ENCODE data around the gene CLEC9A. TPM values are rescaled to one million over a fixed set of nuclear protein-coding genes. Genes with fewer than 3 reads are reported as not detected.

CLEC9A gene
- polyA plus RNA-seq, 1 donor, result 0.76 TPM

DNA sequence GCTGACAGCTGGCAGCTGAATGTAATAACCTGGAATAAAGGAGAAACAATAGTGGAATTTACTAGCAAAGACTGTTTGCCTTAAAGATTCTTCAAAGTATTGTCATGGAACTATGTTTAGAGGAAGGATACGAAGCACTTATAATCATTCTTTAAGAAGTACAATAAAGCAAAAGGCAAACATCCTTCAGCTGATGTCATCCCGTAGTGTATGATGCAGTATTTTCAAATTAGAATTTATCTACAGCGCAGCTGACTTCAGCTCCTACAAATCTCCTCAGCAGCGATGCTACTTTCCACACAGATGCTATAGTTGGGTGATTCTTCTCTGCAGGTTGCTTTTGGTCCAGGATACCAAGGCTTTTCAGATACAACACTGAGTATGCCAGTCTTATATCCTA, 36.8 kb downstream of the CLEC9A start:
- DNase-seq, result no peak

DNA sequence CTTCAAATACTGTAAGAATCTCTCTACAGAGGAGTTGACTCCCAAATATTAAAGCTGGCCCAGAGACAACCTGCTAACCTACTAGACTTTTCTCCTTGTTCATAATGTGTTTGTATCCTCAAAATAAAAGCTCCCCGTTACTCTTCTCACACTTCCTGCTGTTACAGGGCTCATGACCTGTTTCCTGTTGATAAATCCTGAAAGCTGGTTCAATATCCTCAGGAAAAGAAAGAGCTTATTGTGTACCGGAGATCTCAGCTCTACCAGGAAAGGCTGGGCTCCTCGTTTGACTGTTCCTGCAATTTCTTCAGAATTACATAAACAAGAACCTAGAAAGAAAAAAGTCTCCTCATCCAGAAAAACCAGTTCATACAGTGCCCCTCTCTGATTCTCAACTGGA, 37.5 kb downstream of the CLEC9A start:
- no peak for DNase-seq

DNA sequence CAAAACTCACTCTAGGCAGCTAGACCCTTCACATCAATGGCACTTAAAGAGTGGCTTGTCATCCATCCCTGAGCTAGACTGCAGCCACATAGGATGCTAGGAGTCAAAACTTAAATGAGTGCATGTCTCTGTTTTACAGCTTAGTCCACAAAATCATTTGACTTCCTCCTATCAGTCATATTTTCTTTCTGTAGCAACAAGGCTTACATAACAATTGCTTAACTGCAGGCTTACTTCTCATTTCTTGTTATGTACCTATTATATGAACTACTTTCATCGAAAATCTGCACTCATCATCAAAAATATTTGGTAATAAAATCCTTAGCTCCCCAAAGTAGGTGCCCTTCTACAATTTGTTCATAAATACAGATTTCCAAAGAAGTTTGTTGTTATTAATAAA, 38.2 kb downstream of the CLEC9A start:
- no peak for DNase-seq

DNA sequence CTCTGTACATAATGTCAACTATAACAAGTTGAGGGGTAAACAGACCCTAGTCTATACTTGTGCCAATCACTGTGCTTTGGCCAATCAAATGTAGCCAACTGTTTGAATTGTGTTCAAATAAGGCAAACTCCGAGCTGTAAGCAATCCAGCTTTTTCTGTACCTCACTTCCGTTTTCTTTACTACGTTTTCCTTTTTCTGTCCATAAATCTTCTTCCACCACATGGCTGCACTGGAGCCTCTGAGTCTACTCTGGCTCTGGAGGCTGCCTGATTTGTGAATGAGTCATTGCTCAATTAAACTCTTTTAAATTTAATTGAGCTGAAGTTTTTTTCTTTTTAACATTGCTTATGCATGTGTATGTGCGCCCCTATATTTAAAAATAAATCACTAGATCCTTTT, 38.6 kb downstream of the CLEC9A start:
- DNase-seq, result no peak

DNA sequence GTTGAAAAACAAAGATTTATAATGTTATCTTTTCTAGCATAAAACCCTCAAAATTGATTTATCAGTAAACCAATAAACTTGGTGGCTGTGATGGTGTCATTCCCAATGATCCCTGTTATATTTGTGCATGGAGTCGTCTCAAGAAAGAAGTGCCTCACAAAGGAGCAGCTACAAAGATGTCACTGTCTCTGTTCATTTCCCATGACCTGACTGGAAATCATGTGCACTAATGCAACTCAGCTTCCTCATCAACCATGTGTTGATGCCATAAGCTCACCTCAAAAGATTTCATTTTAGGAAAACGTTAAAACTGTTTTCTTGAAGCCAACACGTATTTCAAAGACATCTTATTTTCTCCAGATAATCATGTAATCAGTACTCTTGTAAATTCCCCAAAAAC, 39.5 kb downstream of the CLEC9A start:
- DNase-seq, result no peak

DNA sequence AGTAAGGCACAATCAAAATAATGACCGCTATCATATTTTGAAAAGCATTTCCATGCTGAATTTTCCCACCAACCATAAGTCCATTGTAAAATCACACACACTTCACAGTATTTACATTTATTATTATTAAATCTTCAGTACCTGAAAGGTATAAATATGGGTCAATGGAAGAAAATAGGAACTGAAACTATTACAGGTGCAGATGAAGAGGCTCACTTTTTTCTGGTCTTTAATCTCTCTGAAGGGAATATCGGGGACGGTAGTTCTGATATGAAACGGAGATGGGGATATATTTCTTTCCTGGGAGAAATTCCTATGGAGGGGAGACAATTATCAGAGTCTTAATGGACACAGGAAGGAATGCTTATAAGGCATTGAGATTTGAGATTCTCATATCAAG, 39.9 kb downstream of the CLEC9A start:
- DNase-seq, result no peak

DNA sequence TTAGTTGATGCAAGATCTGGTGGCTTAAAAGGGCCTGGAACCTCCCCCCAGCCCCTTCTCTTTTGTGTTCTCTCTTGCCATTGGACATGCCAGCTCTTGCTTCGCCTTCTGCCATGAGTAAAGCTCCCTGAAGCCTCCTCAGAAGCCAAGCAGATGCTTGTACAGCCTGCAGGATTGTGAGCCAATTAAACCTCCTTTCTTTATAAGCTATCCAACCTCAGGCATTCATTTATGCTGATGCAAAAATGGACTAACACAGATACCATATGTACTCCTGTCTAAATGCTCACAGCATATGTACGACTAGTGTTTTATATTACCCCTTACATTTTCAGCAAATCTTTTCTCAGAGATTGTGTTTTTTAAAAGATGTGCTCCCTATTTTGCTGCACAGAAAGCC, 41.6 kb downstream of the CLEC9A start:
- no peak for DNase-seq

DNA sequence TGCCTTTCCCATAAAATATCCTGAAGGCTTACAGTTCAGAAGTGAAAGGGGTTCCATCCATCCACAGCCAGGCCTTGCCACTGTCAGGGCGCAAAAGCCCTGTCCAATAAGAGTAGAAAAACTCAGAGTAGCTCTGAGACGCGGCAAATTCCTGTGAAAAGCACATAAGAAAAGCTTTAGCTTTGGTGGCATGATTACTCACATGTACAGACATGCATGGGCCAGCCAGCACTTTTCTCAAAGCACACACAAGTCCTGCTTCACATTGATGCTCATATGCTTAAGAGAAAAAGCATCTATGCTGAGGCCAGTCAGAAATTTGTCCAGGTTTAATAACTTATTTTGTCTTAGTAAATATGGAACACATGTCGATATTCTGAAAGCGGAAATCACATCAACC, 42.8 kb downstream of the CLEC9A start:
- DNase-seq, result no peak

DNA sequence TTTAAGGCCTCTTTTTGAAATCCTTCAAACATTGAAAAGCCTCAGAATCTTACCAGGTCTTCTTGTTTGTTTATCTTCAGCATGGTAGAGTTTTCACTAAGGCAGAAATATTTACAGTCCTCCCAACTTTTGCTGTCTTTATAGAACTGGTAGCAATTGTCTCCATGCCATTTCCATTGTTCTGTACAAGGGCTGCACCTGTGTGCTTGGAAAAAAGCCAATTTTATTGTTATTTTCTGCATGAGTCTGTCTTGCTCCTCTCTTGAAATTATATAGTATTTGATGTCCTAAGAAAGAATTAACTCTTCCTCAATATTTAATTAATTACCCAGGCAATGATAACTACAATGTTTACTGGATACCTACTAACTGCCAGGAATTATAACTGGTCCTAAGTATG, 45.0 kb downstream of the CLEC9A start:
- DNase-seq, result no peak

DNA sequence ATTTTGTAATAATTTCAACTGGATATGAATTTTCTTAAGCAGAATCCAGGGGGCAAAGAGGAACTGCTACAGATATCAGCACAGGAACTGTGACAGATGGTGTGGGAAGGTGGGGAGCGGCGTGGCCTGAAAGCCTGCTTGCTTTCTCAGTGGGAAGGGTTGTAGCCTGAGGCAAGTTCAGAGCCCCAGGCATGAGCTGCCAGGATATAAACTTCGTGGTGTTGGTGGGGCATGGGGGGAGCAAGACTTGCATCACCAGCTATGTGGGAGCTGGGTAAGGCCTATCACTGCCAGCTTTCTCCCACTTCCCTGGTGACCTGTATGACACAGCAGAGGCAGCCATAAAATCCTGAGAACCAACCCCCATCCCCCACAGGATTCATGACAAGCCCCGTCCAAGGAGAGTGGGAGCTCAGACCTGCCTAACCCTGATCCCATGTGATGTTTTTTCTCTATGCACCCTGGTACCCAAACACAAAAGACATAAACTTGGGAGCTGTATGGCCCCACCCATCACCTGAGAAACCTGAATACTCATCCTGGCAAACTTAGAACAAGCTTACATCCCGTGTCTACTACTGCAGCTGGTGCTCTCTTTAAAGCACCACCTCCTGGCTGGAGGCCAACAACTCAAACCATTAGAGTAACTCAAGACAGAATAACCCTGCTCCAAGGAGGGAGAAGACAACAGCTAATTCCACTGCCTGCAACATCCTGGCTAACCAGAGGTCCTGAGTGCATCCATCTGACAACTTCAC, 51.8 kb downstream of the CLEC9A start:
- DNase-seq, result no peak

DNA sequence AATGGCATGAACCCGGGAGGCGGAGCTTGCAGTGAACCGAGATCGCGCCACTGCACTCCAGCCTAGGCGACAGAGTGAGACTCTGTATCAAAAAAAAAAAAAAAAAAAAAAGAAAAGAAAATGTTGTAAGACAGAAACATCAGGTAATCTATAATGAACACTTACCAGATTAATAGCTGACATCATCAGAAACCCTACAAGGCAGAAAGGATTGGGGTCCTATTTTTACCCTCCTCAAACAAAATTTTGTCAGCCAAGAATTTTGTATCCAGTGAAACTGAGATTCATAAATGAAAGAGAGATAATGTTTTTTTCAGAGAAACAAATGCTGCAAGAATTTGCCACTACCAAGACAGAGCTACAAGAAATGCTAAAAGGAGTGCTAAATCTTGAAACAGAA, 54.3 kb downstream of the CLEC9A start:
- DNase-seq, result no peak

DNA sequence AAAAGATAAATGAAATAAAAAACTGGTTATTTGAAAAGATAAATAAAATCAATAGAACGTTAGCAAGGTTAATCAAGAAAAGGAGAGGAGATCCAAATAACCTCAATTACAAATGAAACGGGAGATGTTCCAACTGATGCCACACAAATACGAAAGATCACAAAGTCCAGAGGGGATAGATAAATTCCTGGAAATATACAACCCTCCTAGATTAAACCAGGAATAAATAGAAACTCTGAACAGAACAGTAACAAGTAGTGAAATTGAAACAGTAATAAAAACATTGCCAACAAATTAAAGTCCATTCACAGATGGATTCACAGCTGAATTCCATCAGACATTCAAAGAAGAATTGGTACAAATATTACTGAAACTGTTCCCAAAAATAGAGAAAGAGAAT, 55.9 kb downstream of the CLEC9A start:
- no peak for DNase-seq

DNA sequence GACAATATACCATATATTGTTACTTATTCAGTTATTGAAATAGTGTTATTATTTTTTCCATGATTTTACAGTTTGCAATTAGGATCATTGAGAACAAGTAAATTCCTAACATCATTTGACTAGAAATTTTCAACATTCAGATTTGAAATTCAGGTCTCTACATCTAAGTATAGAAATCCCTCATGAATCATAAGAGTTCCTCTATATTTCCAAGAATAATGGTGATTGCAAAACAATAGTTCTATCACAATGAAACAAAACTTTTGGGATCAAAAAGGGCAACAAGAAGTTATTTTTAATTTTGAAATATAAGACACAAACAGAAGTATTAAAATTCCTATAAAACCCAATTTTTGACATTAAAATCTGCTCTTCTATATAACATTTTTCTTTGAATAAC, 57.5 kb downstream of the CLEC9A start:
- DNase-seq, result no peak

DNA sequence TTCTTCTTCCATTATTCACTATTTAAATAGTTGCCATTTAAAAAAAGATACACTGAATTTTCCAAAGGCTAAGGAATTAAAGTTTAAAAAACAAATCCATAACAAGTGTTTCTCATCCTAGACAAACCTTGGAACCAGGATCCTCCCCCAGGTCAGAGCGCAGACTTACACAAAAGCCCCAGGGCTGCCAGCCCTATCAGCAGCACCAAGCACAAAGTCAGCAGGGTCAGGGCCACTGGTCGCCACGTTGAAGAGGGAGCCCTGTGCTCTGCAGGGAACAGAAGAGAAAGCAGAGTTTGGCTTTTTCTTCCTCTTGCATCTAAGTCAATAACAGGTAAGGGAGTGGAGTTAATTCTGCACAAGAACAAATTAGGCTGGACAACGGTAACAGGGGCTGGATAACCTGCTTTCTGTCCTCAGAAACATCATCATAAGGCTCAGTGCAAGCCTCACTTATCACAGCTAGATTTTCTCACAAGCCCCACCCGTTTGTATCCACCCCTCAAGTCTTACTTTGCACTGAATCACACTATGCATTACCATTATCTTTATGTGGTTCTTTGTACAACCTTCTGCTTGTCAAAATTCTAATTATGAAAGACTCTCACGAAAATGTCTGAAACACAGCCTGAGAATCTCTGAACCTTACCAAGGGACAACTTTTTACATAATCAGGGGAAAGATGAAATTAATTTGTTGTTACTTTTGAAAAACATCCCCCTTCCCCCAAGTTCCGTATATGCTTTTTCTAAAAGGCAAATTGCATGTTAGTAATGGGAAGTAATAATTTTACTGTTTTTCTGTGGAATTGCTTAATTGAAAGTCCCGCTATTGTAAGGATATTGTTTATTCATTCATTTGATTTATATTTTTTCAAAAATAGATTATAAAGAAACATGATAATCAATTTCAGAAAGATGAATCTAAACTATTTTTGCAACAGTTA, 58.7 kb downstream of the CLEC9A start:
- no peak for DNase-seq

DNA sequence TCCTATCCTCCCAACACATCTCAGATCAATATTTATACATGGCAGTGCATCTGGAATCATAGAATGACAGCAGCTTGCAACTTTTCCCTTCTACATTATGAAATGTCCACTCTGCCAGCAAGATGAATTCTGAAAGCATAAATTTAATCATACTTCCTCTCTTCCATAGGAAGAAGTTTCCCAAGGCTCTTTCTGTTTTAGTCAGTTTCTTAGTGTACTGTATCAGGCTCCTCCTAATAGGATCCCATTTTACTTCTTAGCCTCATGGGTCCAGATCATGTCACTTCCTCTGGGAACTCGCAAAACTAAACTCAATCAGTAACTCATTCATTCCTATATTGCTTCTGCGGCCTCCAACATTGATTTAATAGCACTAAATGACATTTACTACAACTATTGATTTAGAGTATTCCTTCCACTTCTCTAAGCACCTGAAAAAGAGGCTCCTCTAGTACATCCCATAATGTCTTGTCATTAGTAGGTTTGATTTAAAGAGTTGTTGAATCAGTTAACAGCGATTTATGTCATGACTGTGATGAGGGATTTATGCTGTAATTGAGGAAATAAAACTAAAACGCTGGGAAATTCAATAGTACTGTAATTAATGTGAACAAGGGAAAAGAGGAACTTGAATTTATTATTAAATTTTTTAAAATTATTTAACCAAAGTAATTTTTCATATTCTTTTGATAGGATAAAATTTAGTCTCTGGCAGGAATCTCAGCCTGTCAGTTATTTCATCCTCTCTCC, 64.3 kb downstream of the CLEC9A start:
- DNase-seq, result no peak

DNA sequence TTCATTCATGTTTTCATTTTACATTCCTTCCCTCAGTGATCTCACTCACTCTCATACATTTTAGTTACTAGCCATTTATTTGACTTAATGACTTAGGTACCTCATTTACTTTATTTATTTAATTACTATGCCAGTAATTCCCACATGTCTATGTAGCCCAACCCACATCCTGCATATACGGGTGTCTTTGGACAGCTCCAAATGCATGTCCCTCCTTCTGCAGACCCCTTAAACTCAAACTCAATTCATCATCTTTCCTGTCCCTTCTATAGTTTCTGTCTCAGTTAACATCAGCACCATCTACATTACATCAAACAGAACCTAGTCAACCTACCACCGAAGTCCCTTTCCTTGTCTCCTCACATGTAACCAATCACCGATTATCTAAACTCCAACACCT, 65.5 kb downstream of the CLEC9A start:
- no peak for DNase-seq

DNA sequence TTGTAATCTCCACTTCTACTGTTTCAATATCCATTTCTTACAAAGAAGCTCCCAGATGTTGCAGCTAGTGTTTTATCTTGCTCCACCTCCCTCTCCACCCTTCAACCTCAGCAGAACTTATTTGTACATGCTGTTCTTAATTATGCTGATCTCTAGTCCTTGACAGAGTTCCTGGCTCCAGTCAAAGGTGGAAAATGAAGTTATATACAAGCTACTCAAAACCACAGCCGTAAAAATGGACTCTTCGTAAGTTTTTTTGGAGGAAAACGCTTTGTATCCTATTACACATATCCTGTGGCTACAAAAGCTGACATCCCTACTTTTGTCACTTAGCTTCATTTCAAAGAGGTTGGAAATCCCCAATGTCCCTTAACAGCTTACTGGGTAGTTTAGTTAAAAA, 67.0 kb downstream of the CLEC9A start:
- DNase-seq, result no peak

DNA sequence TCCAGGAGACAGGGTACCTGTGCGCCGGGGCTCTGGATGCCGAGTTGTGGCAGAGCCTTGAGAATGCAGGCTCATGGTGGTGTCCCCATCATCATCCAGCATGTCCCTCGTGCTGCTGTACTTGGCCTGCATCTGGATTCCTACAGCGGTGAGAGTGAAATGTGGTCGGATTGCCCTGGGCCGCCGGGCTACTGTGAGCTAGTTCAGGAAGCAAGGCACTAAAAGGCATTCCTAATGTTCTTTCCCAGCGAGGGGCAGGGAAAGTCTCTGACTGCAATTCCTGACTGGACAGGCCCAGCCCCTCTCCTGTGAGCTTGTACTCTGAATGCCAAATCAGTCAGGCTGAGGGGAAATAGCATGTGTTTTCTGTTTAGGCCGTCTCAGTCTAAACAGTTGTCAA, 68.3 kb downstream of the CLEC9A start, which contains the start of gene CLEC1A:
TSS of gene CLEC1A (minus strand) at position 195 of the 400 bp plus-strand sequence. CDS start at position 132, 63 bp downstream.
- peak; percentile 20 for DNase-seq

DNA sequence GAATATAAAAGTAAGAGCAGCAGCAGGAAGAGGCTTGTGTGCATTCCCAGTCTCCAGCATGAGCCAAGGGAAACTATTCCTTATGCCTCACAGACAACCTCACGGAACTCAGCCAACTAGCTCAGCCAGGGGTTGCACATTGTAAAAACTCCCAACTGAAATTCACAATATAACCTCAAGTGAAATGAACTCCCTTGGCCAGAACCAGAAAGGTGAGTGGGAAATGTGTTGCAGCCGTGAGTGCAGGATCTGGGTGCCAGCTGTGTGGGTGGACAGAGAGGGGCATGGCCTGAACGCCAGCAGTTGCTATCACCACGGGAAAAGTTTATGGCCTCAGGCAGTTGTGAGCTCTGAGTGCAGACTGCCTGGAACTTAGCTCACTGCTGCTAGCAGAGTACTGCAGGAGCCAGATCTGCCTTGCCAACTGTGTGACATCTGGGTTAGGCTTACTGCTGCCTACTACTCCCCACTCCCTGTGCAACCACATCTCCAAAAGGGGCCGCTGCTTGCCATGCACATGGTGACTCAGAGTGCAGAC, 70.6 kb downstream of the CLEC9A start:
- no peak for DNase-seq

DNA sequence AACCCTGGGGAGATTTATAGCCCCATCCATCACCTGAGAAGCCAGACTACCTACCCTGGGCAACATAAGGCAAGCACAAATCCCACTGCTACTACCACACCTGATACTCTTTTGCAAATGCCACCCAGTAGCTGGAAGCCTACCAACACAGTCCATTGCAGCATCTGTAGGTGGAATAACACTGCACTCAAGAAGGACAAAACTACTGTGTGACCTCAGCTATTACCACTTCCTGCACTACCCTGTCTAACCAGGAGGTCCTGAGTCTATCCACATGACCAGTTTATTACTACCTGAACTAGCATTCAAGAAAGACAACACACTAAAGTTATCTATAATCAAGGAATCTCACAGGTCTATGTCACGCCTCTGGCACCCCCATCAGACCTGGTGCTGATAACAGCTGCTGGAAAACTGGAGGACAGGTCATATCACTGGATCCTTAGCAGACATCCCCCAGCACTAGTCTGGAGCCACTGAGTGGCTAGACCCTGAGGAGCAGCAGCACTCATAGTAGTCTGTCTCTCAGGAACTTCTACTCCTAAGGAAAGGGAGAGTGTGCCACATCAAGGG, 71.3 kb downstream of the CLEC9A start:
- DNase-seq, result no peak

DNA sequence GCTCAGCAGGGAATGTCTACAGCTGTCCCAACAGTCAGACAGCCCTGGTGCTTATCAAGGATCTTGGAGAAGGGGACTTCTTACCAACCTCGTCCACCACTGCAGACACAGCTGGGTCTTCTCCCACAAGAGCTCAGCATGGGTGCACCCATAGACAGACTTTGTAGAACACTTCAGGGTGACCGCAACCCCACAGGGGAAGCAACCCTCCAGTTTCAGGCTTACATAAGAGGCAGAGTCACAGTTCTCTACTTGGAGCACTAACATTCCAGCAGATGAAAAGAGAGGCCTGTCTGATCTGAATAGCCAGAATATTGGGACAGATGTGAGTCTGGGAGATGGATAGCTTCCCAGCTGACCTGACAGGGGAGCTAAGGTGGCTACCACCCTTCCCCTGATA, 71.8 kb downstream of the CLEC9A start:
- no peak for DNase-seq

DNA sequence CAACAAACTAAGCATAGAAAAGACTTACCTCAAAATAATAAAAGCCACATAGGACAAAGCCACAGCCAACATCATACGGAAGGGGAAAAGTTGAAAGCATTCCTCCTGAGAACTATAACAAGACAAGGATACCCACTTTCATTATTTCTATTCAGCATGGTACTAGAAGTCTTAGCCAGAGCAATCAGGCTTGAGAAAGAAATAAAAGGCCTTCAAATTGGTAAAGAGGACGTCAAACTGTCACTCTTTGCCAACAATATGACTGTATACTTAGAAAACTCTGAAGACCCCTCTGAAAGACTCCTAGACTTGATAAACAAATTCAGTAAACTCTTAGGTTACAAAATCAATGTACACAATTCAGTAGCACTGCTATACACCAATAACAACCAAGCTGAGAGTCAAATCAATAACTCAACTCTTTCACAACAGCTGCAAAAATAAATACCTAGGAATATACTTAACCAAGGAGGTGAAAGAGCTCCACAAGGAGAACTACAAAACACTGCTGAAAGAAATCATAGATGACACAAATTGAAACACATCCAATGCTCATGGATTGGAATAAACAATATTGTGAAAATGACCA, 79.9 kb downstream of the CLEC9A start:
- DNase-seq, result no peak
